ENCODE data around the gene HLTF.

HLTF gene

DNA sequence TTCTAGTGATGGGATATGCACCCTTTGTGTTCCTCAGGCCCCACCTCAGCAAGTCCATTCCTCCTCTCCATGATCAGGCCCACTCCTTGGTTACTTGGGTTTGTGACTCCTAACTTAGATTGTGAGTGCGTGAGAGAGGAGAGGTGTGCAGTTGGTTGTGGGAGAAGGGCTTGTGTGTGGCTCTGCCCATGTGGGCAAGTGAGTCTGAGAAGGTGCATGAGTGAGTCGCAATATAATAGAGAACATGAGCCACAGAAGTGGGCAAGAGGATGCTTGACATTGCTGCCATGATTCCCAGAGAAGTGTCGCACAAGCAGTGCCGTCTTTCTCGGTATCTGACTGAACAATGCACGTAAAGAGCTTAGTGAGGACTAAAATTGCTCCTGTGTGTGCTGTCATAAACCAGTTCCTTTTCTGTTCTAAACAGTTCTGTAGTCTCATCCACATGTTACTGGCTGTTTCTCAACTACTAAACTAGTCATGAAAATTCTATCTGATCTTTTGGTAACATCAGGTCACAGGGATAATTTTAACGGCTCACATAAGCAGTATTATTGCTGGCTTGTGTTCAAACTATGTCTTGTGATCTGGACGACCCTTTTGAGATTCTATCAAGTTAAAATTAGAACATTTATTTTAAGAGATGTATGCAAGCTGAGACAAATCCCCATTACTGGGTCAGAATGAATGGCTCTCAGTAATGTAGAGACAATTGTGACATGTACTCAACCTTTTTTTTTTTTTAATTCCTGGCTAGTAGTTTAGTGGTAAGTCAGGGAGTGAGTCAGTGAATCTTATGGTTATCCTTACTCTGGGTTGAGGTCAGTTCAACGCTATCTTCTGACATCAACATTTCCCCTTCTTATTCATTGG is 69.4 kb downstream of the HLTF start:
- DNase-seq = no peak

- DNase-seq = no peak
Observed at GRCh38 chr3:149016242-149016641, 70.1 kb downstream of the HLTF start.

- no peak for DNase-seq
Observed at GRCh38 chr3:149015393-149015792, 70.9 kb downstream of the HLTF start.

GRCh38 chr3:149013726-149014125 is 72.6 kb downstream of the HLTF start:
- DNase-seq = no peak

- DNase-seq = no peak
Observed at GRCh38 chr3:149011676-149012075, 74.7 kb downstream of the HLTF start.

- no peak for DNase-seq
Observed at GRCh38 chr3:149010966-149011365, 75.4 kb downstream of the HLTF start.

DNA sequence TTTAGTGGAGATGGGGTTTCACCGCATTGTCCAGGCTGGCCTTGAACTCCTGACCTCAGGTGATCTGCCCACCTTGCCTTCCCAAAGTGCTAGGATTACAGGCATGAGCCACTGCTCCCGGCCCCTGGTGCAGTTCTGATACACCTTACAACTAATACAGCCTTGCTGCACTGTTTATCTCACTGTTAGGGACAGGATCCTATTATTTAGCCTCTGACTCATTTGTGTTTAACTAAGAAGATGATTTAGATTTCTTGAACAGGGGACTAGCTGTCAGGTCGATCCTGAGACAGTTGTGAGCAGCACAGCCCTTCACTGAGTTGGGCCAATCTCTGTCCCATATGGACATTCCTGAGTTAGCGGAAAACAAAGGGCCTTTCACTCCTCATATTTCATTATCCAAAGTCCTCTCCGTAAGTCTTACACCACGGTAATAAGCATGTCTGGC is 75.8 kb downstream of the HLTF start:
- DNase-seq = no peak

GRCh38 chr3:149009732-149010131 is 76.6 kb downstream of the HLTF start:
- DNase-seq = peak; percentile 74

GRCh38 chr3:149007567-149008257 is 78.6 kb downstream of the HLTF start:
- DNase-seq = no peak

DNA sequence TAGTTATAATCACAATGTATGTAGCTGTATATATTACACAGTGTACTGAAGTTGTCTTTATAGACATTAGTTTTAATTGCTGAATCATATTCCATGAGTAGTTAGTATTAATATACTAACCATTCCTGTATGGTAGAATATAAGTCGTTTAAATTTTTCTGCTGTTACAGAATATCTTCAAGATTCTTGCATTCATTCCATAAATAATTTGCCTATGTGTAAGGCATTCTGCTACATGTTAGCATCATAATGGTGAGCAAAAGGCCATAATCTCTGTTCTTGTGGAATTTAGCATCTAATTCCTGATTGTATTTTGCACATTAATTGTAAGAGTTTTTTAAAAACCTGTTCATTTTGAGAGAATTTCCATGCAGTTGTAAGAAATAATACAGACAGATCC is 80.9 kb downstream of the HLTF start:
- no peak for DNase-seq

DNA sequence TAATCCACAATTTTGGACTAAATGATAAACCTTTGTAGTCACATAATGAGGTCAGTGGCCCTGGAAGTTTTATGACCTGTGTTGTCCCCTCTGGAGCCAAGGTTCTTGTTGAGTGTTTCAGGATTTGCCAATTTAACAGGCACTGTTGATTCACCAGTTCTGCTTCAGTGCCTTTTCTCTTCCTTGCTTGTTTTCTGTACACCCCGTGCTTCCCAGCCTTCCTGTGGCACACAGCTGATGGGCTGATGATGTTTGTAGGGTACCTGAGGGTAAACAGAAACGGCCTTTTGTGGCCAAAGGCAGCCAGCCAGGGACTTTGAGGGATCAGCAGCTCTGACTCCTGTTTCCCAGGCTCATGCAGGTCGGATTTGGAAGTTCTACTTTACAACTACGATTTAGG is 81.7 kb downstream of the HLTF start:
- DNase-seq = no peak

DNA sequence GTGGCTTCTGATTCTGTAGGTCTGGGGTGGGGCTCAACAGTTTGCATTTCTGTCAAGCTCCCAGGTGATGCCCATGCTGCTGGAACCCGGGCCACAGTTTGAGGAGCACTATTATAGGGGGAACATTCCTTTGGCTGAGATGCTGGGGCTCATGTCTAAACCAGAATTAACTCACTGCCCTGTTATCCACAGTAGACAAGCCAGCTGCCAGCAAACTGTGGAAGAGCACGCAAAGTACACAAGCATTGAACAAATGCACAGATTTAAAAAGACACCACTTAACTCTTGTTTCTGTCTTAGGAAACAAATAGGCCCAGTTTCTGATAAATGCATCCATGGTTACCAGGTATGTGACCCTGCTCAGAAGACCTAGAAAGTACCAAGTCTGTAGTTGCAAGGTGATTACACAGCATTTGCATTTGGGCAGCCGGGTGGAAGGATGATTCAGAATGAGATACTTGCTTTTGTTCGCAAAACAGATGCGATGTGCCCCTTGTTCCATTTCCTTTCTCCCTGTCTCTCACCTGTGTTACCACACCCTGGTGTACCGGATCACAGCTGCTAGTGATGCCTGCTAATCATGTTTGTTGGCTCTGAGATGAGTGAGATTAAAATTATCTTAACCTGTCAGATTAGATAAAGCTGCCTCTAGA is 82.6 kb downstream of the HLTF start:
- no peak for DNase-seq

DNA sequence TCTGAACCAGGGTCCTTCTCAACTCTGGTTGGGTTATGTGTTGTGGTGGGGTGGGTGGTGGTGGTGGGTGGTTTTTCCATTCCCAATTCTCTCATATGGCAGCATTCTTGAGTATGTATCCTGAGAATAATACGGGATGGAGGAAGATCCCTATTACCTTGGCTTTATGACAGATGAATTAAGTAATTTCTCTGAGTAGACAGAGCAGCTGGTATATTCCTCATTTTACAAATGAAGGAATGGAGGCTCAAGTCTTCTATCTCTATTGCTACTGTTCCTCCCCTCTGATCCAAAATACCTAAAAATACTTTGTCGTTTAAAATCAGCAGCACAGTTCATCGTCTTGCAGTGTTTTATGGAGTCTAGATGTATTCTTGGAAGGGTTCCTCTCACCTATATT is 84.6 kb downstream of the HLTF start:
- no peak for DNase-seq

GRCh38 chr3:149000206-149000745 is 86.1 kb downstream of the HLTF start:
- no peak for DNase-seq

DNA sequence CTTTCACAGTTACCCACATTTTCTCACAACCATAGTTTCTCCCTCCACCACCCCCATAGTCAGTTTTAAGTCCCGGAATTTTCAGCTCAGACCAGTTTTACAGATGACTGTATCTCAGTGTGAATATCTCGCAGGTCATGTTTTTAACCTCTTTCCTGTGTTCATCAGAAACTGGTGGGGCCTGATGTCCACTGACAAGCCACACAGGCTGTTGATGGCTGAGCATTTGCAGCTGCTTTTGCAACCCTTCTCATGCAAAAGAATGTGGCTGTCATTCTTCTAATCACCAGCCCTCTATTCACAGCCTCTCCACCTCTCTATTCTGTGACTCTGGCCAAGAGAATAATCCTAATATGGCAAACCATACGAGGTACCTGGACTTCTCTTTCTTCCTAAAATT is 86.5 kb downstream of the HLTF start:
- DNase-seq = peak; percentile 42

DNA sequence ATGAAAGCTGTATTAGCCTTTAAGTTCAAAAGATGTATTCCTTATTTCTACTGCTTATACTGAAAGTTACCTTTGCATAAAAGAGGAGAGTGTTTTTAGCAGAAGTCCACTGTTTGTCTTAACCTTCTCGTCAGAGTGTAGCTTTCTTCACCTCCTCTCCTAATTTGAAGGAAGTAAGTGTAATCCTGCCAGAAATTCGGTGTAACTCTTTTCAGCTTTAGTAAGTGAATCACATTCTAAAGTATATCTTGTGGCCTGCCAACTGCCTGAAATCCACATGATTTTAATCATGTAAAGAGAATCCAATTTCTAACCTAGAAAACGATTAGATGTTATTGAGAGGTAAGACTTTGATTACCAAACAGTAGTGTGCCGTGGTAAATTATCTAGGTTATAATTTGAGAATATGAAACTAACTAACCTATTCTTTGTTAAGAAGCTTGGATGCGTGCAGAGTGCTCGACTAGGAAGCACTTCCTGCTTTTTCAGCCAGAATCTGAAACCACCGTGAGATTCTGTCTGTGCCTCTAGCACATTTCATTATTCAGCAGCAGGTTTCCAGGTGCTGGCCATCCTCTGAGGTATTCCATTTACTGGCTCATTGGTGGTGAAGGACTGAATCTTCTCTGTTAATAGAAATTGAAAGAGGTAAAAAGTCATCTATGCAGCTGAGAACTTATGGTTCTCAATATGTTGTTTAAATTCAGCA is 87.5 kb downstream of the HLTF start:
- DNase-seq = no peak

DNA sequence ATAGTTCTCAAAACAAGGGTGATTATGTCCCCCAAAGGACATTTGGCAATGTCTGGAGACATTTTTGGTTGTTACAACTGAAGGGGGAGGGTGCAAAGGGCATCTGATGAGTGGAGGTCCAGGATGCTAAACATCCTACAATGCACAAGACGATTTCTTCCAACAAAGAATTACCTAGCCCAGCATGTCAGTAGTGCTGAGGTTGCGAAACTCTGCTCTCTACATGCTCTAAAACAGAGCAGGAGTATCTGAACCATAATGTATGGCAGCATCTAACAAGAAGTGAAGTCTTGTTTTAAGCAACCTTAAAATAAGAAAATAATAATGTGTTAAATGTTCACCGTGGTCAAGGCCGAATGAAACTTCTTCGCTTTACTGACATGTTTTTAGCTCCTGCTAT is 88.0 kb downstream of the HLTF start:
- no peak for DNase-seq

DNA sequence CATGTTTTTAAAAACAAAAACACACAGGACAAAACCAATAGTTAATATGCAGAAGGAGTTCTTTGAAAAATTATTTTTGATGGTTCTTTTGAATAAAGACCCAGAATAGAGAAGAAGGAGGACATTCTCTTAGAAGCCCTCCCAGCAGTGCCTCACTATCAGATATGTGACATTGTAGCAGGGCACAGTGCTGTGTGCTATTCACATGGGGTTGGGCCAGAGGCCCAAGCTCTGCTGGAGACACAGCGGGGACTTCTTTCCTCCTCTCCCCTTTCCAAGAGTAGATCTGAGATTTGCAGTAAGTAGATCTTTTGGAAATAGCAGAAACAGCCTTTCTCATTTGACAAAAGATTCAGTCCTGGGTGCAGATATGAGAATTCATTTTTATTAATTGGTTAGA is 88.7 kb downstream of the HLTF start:
- DNase-seq = no peak

DNA sequence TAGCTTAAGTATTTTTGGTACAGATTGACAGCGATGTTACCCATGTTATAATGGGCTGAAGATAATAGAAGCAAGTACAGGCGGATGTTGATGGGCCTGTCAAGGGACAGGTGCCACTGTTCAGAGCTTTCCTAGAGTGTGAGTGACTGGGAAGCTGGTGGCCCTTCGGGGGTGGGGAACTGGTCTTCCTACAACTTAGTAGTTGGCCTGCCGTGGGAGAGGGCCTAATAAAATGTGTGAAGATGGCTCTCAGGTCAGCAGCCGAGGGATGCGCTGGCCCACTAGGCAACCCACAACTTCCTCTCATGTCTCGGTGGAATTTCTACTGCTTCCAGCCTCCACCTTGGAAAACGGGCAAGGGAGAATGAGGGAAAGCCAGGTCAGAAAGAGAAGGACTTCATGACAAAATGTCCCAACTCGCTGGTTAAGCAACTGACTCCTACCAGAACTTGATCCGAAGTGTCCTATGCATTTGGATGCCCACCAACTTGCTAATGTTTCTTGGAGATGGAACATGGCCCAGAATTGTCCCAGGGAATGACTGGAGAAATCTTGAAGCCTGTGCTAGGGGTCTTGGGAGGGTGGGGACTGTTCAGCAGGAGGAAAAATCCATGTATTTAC is 93.6 kb downstream of the HLTF start:
- DNase-seq = no peak

GRCh38 chr3:148992027-148992634 is 94.2 kb downstream of the HLTF start:
- DNase-seq = peak; percentile 56

DNA sequence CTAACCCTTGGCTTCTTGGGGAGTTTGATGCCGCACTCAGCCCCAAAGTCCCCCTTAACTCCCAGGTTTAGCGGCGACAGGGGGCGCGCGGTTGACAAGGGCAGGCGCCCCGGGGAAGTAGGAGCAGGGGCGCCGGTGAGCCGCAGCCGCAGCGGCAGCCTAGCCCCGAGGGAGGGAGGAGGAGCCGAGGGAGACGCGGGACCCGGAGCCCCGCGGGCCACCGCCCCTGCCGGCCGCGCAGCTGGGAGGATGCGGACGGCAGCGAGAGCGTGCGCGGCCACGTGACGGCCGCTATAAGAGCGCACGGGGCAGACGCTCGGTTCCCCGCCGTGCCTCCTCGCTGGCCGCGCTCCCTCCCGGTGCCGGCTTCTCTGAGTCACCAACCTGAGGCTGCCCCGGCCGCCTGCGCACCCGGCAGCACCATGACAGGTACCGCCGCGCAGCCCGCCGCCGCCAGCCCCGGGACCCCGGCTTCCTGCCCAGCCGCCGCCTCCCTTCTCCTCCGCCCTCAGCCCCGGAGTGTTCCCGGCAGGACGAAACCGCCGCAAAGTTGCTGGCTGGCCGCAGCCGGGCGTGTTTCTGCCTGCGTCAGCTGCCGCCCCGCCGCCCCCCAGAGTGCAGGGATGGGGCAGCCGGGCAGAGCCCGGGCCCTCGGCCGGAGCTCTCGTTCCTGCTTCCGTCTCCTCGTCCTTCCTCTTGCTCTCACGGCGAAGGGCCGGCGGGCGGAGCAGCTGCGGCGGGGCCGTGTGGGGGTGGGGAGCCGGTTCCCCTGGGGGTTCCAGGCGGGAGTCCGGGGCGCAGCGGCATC is 94.9 kb downstream of the HLTF start, which contains the start of gene GYG1:
TSS of gene GYG1 (plus strand) at position 322 of the 808 bp plus-strand sequence. CDS start at position 423, 101 bp downstream.
- peak; percentile 86 for DNase-seq

Data from NK-92 treated with Interleukin-12 subunit alpha and Interleukin-12 subunit beta, amount 100 ng/mL, for 24 hours (cell line).